Sigmoid colon (tissue), 7 donors: ENCODE data around the gene MMP24. TPM values are rescaled to one million over a fixed set of nuclear protein-coding genes. Genes with fewer than 3 reads are reported as not detected.
"Not testable (repeated sequence)": the region's sequence is repeated elsewhere in the genome, so short reads cannot be mapped to it uniquely, and the experiment has no call there.

ENCODE experiments used
- DNase-seq: peaks from one replicate; pipeline ENCODE4 v3.0.0-alpha.2; 2019
- H3K27ac ChIP-seq, 4 donors: fragments of 200-600 bp; sonication (generic); one replicate each; pipeline ENCODE4 v1.5.1; 2016 to 2019; ENCODE audit warnings: mild to moderate bottlenecking in 1 of 4
- H3K27me3 ChIP-seq, 3 donors: fragments of 200-600 bp; sonication (generic); one replicate each; pipeline ENCODE4 v1.5.1; 2019; ENCODE audit warnings: mild to moderate bottlenecking in 1 of 3
- H3K36me3 ChIP-seq, 4 donors: fragments of 200-600 bp; sonication (generic); one replicate each; pipeline ENCODE4 v1.5.1; 2016 to 2019
- H3K4me1 ChIP-seq, 4 donors: fragments of 200-600 bp; sonication (generic); one replicate each; pipeline ENCODE4 v1.5.1; 2017 to 2019
- H3K4me3 ChIP-seq, 4 donors: fragments of 200-600 bp; sonication (generic); one replicate each; pipeline ENCODE4 v1.5.1; 2017 to 2019; ENCODE audit warnings: mild to moderate bottlenecking in 2 of 4, moderate library complexity in 1 of 4
- H3K9me3 ChIP-seq, 4 donors: fragments of 200-600 bp in 3 of 4; sonication (generic) in 3 of 4; one replicate each; pipeline versions ENCODE4 v1.5.1 to v1.6.1; 2013 to 2019
- CTCF ChIP-seq, 4 experiments: fragments of 450-650 bp in 3 of 4; fragments of 200-600 bp in 1 of 4; IDR thresholded peaks; one replicate each; pipeline ENCODE4 v1.5.1; 2016 to 2019; ENCODE audit warnings: antibody characterized with exemption in 4 of 4, mild to moderate bottlenecking in 3 of 4, moderate library complexity in 2 of 4
- EP300 ChIP-seq, 4 donors: sonication (generic); formaldehyde crosslinking; IDR thresholded peaks; one replicate each; pipeline ENCODE4 v1.6.1; 2017; ENCODE audit warnings: antibody characterized with exemption in 4 of 4
- POLR2A ChIP-seq, 2 donors: fragments of 450-650 bp; IDR thresholded peaks; one replicate each; pipeline ENCODE4 v1.6.1; 2016; ENCODE audit warnings: antibody characterized with exemption in 2 of 2, mild to moderate bottlenecking in 2 of 2, moderate library complexity in 2 of 2
- POLR2AphosphoS5 ChIP-seq, 4 donors: sonication (generic); formaldehyde crosslinking; IDR thresholded peaks; one replicate each; pipeline ENCODE4 v1.6.1; 2017; ENCODE audit warnings: antibody characterized with exemption in 4 of 4
- WGBS, 2 donors: extraction: QIAGEN DNeasy Blood & Tissue Kit; methylation state at CpG; one replicate each; pipeline ENCODE4 v1.1.7; 2013; 5-methylcytosine and 5-hydroxymethylcytosine counted together
- intact Hi-C: fragments of 100-400 bp; cut with DNase I; formaldehyde crosslinking; loops from one replicate; pipeline ENCODE4 v1.15.1; 2023
- polyA plus RNA-seq, 3 donors: library from polyadenylated mRNA; stranded (reverse); fragments of 200-250 nt; gene quantifications; one replicate each; pipeline ENCODE4 v1.2.3, GENCODE V29; 2013
- total RNA-seq, 4 donors: library from RNA; depleted of rRNA; stranded (reverse); fragments of >200 nt; gene quantifications; one replicate each; pipeline ENCODE4 v1.1.0, GENCODE V29; 2016
- donor health status: healthy with polysubstance abuse.
- donor health status: Bipolar disorder and iron deficiency.
- donor health status: healthy.

Gene MMP24
- total and polyA plus RNA-seq, 7 donors, result under 0.01 to 1.4 (median 0.46) TPM

DNA sequence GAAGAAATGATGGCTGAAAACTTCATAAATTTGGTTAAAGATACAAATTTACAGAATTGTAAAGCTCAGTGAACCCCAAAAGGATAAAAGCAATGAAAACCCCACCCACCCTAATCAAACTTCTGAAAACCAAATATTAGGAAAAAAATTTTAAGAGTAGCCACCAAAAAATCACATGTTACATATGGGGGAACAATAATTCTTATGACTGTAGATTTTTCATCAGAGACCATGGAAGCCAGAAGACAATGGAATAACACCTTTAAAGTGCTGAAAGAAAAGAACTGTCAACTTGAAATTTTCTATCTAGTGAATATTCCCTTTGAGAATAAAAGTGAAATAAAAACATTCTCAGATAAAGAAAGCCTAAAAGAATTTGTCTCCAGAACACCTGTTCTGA lies 30.2 kb upstream of the MMP24 start:
- intact Hi-C loops, result no loop called here
- peaks cover 0 to 8% (median under 1%) of the 10 kb centered on the region in 4 donors for H3K9me3 ChIP-seq
- peaks cover 0 to 10% (median 3%) of the 10 kb centered on the region in 4 donors for H3K4me1 ChIP-seq
- DNase-seq, result no peak
- H3K36me3 ChIP-seq, result no peaks in the 10 kb centered on the region
- H3K27me3 ChIP-seq, result no peaks in the 10 kb centered on the region
- TF ChIP-seq CTCF (IDR thresholded peaks at IDR 0.05) (no peak), POLR2AphosphoS5 (IDR thresholded peaks at IDR 0.05) (no peak), POLR2A (IDR thresholded peaks at IDR 0.05) (no peak), EP300 (IDR thresholded peaks at IDR 0.05) (no peak)
- H3K27ac ChIP-seq, result no peak overlapping the region
- no peak overlapping the region for H3K4me3 ChIP-seq

- Histone ChIP-seq H3K27me3 (no peaks in the 10 kb centered on the region), H3K9me3 (peaks cover 0 to 8% (median under 1%) of the 10 kb centered on the region in 4 donors), H3K27ac (no peak overlapping the region), H3K36me3 (no peaks in the 10 kb centered on the region), H3K4me3 (no peak overlapping the region), H3K4me1 (no peaks in the 10 kb centered on the region)
- no peak for DNase-seq
- TF ChIP-seq POLR2AphosphoS5 (IDR thresholded peaks at IDR 0.05) (no peak), CTCF (IDR thresholded peaks at IDR 0.05) (no peak), POLR2A (IDR thresholded peaks at IDR 0.05) (no peak)
- intact Hi-C loops, result no loop called here
These were observed 26.8 kb upstream of the MMP24 start for GRCh38 chr20:35199740-35200139.

- 93 to 94% methylated on average over 1 of the region's 1 CpG for WGBS, 2 donors
- TF ChIP-seq EP300 (IDR thresholded peaks at IDR 0.05) (no peak), POLR2A (IDR thresholded peaks at IDR 0.05) (no peak), POLR2AphosphoS5 (IDR thresholded peaks at IDR 0.05) (no peak), CTCF (IDR thresholded peaks at IDR 0.05) (no peak)
- Histone ChIP-seq H3K9me3 (peaks cover 0 to 8% (median under 1%) of the 10 kb centered on the region in 4 donors), H3K4me1 (no peaks in the 10 kb centered on the region), H3K27me3 (no peaks in the 10 kb centered on the region), H3K4me3 (no peak overlapping the region), H3K27ac (no peak overlapping the region), H3K36me3 (no peaks in the 10 kb centered on the region)
- DNase-seq, result no peak
- intact Hi-C loops, result no loop called here
These were observed 26.2 kb upstream of the MMP24 start for GRCh38 chr20:35200267-35200666.

DNA sequence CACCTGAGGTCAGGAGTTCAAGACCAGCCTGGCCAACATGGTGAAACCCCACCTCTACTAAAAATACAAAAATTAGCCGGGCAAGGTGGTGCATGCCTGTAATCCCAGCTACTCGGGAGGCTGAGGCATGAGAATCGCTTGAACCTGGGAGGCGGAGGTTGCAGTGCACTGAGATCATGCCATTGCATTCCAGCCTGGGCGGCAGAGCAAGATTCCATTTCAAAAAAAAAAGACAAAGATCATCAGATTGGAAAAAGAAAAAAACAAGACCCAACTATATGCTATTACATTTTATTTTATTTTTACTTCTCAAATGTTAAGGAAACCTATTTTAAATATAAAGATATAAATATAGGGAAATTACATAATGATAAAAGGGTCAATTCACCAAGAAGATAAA lies 25.0 kb upstream of the MMP24 start:
- H3K9me3 ChIP-seq, DNase-seq, H3K4me1 ChIP-seq, H3K4me3 ChIP-seq, H3K36me3 ChIP-seq, H3K27ac ChIP-seq, H3K27me3 ChIP-seq, intact Hi-C loops: not testable (repeated sequence)
- WGBS, 2 donors, result 96 to 97% methylated on average over 5 of the region's 5 CpGs

DNA sequence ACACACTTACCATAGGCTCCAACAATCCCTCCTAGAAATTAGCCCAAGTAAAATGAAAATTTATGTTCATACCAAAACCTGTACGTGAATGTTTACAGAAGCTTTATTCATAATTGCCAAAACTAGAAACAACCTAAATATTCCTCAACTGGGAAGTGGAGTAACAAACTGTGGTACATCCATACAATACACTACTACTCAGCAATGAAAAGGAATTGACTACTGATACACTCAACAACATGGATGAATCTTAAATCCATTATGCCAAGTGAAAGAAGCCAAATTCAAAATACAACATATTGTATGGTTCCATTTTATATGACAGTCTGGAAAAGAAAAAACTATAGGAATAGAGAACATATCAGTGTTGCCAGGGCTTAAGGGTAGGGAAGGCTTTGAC lies 19.7 kb upstream of the MMP24 start:
- H3K4me1 ChIP-seq, result peaks cover 0 to 12% (median 7%) of the 10 kb centered on the region in 4 donors
- no peaks in the 10 kb centered on the region for H3K36me3 ChIP-seq
- no peaks in the 10 kb centered on the region for H3K27me3 ChIP-seq
- H3K9me3 ChIP-seq, result no peaks in the 10 kb centered on the region
- WGBS, 2 donors, result 92 to 93% methylated on average over 1 of the region's 1 CpG
- intact Hi-C loops, result loop anchor here (5.0 kb wide), 2 partner anchors 65 to 115 kb away; partner anchors contain the start of gene TRPC4AP
- no peak for TF ChIP-seq EP300 (IDR thresholded peaks at IDR 0.05)
- no peak for TF ChIP-seq CTCF (IDR thresholded peaks at IDR 0.05)
- TF ChIP-seq POLR2A (IDR thresholded peaks at IDR 0.05), result no peak
- no peak for TF ChIP-seq POLR2AphosphoS5 (IDR thresholded peaks at IDR 0.05)
- peak overlapping the region in 1 of 4 donors; percentile 85 for H3K27ac ChIP-seq
- DNase-seq, result no peak
- no peak overlapping the region for H3K4me3 ChIP-seq
